Coronary artery (tissue), 2 donors: ENCODE data around the gene EXOG.

ENCODE experiments used
- DNase-seq: peaks from one replicate; pipeline ENCODE4 v3.0.0-alpha.2; 2017; ENCODE audit warnings: low spot score
- H3K27ac ChIP-seq, 2 donors: fragments of 200-600 bp; sonication (generic); one replicate each; pipeline ENCODE4 v1.5.1; 2016 to 2019
- H3K4me3 ChIP-seq: fragments of 200-600 bp; sonication (generic); 2 replicates; pipeline ENCODE4 v1.5.1; 2016; ENCODE audit warnings: mild to moderate bottlenecking, moderate library complexity
- TF ChIP-seq, protein P1 (sequence below): fragments of 200-600 bp; sonication (generic); IDR thresholded peaks from one replicate; pipeline ENCODE4 v1.5.1; 2019; ENCODE audit warnings: antibody characterized with exemption

The EXOG gene

DNA sequence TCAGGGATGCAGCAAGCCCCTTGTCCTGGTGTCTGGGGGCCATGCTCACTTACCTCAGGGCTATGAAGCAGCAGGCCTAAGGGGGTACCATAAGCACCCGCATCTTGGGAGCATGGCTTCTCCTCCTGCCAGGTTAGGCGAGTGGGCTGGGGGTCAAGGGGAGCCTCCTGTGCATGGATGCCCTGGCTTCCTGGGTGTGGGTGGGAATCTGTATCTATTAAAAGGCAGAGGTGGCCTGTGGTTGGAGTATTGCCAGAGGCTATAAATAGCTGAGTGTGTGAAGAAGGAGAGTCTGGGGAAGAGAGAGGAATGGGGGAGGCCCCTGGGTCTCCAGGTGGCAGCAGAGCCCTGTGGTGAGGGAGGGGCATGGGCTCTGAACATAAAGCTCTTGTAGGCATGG is 22.9 kb upstream of the EXOG start:
- H3K27ac ChIP-seq, result no peak overlapping the region
- no peak for DNase-seq
- TF ChIP-seq, protein P1, sequence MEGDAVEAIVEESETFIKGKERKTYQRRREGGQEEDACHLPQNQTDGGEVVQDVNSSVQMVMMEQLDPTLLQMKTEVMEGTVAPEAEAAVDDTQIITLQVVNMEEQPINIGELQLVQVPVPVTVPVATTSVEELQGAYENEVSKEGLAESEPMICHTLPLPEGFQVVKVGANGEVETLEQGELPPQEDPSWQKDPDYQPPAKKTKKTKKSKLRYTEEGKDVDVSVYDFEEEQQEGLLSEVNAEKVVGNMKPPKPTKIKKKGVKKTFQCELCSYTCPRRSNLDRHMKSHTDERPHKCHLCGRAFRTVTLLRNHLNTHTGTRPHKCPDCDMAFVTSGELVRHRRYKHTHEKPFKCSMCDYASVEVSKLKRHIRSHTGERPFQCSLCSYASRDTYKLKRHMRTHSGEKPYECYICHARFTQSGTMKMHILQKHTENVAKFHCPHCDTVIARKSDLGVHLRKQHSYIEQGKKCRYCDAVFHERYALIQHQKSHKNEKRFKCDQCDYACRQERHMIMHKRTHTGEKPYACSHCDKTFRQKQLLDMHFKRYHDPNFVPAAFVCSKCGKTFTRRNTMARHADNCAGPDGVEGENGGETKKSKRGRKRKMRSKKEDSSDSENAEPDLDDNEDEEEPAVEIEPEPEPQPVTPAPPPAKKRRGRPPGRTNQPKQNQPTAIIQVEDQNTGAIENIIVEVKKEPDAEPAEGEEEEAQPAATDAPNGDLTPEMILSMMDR, result no peak
- no peak overlapping the region for H3K4me3 ChIP-seq

DNA sequence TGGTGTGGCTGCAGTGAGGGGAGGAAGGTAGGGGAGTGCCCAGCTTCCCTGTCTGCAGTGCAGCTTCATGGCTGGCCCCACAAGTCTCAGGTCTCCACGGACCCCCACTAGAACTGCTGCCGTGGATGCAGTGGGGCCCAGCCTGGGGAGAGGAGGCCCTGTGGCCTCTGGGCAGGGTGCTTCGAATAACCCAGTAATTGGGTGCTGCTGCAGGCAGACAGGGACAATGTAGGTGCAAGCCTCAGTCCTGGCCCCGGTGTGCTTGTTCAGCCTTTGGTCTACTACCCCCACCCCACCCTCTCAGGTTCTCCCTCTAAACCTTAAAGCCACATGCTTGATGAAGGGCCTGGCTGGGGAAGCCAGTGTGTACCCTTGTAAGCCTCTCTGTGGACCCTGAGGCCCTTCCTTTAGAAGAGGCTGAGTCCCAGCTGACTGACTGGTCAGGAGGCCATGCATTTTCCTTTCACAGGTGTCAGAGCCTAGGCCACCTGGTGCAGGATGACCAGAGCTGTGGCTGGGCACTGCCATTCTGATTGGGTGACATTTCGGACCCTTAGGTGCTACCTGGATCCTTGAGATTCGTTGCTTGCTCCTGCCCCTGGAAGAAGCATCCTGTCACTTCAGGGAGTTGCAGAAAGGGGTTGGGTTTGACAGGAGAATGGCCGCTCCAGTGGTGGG is 21.1 kb upstream of the EXOG start:
- H3K27ac ChIP-seq, result no peak overlapping the region
- TF ChIP-seq, protein P1, result no peak
- no peak overlapping the region for H3K4me3 ChIP-seq
- no peak for DNase-seq

DNA sequence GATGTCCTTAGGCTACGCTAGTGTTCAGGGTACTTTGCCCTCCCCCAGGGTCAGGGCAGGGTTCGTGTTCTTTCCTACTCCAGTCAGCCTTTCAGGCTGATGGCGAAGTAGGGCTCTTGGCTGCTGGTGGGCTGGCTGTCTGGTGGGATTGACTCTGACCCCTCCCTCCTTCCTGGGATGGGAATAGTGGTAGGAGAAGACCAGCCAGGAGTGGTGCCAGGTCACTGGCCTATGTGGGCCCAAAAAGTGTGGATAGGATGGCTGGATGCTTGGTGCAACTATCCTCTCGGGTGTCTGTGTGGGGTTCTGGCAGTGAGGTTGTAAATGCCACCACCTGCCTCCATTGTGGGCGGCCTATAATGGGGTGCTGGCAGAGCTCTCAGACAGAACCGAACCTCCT is 20.4 kb upstream of the EXOG start:
- TF ChIP-seq, protein P1, result no peak
- Histone ChIP-seq H3K4me3 (no peak overlapping the region), H3K27ac (no peak overlapping the region)
- no peak for DNase-seq

DNA sequence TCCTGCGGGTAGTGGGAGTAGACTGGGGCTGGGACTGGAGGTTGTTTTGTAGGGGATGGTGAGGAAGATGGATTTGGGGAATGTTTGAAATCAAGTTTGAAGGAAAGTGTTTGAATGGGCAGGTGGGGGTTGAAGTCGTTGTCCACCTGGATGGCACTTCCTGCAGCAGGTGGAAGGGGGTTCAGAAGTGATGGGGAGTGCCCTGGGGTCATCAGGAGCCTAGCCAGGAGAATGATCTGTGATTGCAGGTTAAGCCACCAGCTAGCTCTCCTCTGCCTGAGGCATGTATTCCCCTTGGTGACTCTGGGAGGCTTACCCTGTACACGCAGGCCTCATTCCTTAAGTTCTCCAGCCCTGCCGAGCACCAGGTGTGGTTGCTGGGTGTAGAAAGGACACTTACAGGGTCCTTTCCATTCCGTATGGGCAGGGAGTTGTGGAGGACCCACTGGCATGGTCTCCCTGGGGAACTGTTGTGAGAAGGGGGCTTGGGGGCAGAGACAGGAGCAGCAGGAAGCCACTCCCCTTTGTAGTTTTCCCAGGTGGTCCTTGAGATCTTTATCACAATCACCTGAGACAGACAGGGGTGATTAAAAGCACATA is 19.9 kb upstream of the EXOG start:
- no peak for DNase-seq
- Histone ChIP-seq H3K27ac (no peak overlapping the region), H3K4me3 (no peak overlapping the region)
- TF ChIP-seq, protein P1, result no peak

DNA sequence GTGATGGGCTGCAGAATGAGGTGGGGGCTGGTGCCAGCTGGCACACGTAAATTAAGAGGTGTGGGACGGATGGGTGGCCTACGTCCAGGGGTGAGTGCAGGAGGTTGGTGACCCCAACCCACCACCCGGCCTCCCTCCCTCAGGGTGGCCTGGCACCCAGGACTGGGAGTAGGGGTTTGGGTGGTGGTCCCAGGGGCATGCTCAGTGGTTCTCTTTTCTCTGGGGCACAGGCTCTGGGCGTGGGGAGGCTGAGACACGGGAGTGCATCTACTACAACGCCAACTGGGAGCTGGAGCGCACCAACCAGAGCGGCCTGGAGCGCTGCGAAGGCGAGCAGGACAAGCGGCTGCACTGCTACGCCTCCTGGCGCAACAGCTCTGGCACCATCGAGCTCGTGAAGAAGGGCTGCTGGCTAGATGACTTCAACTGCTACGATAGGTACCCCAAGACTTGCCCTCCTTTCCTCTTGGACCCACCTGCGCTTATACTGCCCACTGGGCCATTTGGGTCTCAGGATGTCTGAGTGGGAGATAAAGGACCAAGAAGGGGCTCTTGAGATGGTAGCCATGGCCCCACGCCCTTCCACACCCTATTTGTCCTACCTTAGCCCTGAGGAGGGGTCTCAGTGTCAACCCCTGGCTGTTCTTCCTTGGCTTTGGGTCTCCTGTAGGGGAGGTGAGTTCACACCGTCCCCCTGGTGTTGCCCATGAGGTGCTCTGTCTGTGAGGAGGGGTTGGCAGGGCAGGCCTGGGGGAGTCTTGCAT is 18.9 kb upstream of the EXOG start:
- TF ChIP-seq, protein P1, result no peak
- Histone ChIP-seq H3K27ac (no peak overlapping the region), H3K4me3 (no peak overlapping the region)
- no peak for DNase-seq

DNA sequence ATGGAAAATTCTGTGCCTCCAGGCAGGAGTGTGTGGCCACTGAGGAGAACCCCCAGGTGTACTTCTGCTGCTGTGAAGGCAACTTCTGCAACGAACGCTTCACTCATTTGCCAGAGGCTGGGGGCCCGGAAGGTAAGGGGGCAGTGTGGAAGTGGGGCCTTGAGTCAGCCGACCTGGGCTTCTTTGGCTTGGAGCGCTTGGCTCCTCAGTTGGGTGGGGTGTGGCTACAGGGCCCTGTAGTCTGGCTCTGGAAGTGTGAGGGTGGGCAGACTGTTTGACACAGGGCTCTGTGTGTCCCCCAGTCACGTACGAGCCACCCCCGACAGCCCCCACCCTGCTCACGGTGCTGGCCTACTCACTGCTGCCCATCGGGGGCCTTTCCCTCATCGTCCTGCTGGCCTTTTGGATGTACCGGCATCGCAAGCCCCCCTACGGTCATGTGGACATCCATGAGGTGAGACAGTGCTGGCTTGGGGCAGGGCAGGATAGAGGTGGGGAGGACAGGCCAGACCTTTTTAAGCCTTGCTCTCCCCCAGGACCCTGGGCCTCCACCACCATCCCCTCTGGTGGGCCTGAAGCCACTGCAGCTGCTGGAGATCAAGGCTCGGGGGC is 18.2 kb upstream of the EXOG start:
- no peak overlapping the region for H3K27ac ChIP-seq
- H3K4me3 ChIP-seq, result no peak overlapping the region
- no peak for DNase-seq
- TF ChIP-seq, protein P1, result no peak
